BJ (cell line): Measurements from ENCODE around the gene ELOVL2. TPM values are rescaled to one million over a fixed set of nuclear protein-coding genes. Genes with fewer than 3 reads are reported as not detected.

Experiments
- CTCF ChIA-PET: fragments of 350-600 bp; formaldehyde crosslinking; extraction: SDS; loops from one replicate; lab custom pipeline; 2021; ENCODE audit warnings: antibody characterized with exemption, inconsistent platforms; lab: Yijun Ruan, JAX
- POLR2A ChIA-PET: fragments of 300-600 bp; sonication (Branson Sonifier 250); formaldehyde crosslinking; extraction: SDS; loops from one replicate; lab custom pipeline; 2021; ENCODE audit warnings: antibody characterized with exemption; lab: Charles Lee
- DNase-seq: peaks from one replicate; pipeline ENCODE4 v3.0.0-alpha.2; 2011; ENCODE audit warnings: low read depth
- H3K27me3 ChIP-seq: 2 replicates; pipeline ENCODE4 v1.6.0; 2011; ENCODE audit warnings: low read length; ENCODE audit not compliant: control insufficient read depth, insufficient read depth
- H3K36me3 ChIP-seq: 2 replicates; pipeline ENCODE4 v1.5.1; 2011; ENCODE audit warnings: low read length; ENCODE audit not compliant: control insufficient read depth, insufficient read depth
- H3K4me3 ChIP-seq: 2 replicates; pipeline ENCODE4 v1.5.1; 2011; ENCODE audit warnings: low read depth, mild to moderate bottlenecking, control low read depth, low read length
- polyA plus RNA-seq: library from polyadenylated mRNA; depleted of rRNA; stranded (reverse); fragments of >200 nt; gene quantifications from 2 replicates; pipeline ENCODE4 v1.2.3, GENCODE V29; 2011
- TF ChIP-seq, protein P1 (sequence below): IDR thresholded peaks from 2 replicates; pipeline ENCODE4 v1.5.1; 2011; ENCODE audit warnings: low read depth, mild to moderate bottlenecking, control low read depth, inconsistent platforms, low read length, moderate library complexity; ENCODE audit not compliant: insufficient read depth

ELOVL2 gene
- polyA plus RNA-seq, 1 experiment: 0.17 TPM

DNA sequence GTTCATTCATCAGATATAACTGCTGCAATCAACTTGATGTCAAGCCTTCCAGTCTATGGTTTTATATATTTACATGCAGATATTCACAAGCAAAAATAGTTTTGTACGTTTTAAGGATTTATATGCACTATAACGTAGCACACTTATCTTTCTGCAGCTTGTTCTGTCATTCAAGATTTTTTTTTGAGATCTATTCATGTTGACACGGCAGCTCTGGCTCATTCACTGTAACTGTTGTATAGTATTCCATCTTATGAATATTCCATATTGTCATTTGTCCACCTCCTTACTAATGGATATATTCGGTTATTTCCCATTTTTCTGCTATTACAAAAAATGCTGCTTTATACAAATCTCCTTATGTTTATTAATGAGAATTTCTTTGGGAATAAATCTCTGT lies 13.2 kb downstream of the ELOVL2 start:
- ChIA-PET CTCF (interaction anchor here (1.6 kb wide), 1 partner anchor 76 kb away, joined by 3 read pairs; no protein-coding TSS in a partner anchor), POLR2A (no interaction called here)
- Histone ChIP-seq H3K27me3 (no peaks in the 10 kb centered on the region), H3K36me3 (no peaks in the 10 kb centered on the region), H3K4me3 (no peak overlapping the region)
- TF ChIP-seq, protein P1, sequence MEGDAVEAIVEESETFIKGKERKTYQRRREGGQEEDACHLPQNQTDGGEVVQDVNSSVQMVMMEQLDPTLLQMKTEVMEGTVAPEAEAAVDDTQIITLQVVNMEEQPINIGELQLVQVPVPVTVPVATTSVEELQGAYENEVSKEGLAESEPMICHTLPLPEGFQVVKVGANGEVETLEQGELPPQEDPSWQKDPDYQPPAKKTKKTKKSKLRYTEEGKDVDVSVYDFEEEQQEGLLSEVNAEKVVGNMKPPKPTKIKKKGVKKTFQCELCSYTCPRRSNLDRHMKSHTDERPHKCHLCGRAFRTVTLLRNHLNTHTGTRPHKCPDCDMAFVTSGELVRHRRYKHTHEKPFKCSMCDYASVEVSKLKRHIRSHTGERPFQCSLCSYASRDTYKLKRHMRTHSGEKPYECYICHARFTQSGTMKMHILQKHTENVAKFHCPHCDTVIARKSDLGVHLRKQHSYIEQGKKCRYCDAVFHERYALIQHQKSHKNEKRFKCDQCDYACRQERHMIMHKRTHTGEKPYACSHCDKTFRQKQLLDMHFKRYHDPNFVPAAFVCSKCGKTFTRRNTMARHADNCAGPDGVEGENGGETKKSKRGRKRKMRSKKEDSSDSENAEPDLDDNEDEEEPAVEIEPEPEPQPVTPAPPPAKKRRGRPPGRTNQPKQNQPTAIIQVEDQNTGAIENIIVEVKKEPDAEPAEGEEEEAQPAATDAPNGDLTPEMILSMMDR: no peak
- DNase-seq: no peak

DNA sequence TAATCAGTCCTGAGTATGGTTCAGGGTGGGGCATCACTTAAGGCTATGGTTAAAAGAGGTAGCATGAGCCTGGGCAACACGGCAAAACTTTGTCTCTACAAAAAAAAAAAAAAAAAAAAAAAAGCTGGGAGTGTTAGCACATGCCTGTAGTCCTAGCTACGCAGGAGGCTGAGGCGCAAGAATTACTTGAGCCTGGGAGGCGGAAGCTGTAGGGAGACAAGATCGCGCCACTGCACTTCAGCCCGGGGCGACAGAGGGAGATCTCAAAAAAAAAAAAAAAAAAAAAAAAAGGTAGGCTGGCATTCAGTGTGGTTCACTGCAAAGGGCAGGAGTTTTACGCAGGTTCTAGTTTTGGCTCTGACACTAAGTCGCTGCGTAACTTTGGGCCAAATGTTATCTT lies 15.1 kb downstream of the ELOVL2 start:
- TF ChIP-seq, protein P1: no peak
- no peaks in the 10 kb centered on the region for H3K27me3 ChIP-seq
- H3K36me3 ChIP-seq: no peaks in the 10 kb centered on the region
- no peak for DNase-seq
- CTCF ChIA-PET: interaction anchor here (1.0 kb wide), 1 partner anchor 48 kb away, joined by 3 read pairs; no protein-coding TSS in a partner anchor
- POLR2A ChIA-PET: no interaction called here
- H3K4me3 ChIP-seq: no peak overlapping the region

DNA sequence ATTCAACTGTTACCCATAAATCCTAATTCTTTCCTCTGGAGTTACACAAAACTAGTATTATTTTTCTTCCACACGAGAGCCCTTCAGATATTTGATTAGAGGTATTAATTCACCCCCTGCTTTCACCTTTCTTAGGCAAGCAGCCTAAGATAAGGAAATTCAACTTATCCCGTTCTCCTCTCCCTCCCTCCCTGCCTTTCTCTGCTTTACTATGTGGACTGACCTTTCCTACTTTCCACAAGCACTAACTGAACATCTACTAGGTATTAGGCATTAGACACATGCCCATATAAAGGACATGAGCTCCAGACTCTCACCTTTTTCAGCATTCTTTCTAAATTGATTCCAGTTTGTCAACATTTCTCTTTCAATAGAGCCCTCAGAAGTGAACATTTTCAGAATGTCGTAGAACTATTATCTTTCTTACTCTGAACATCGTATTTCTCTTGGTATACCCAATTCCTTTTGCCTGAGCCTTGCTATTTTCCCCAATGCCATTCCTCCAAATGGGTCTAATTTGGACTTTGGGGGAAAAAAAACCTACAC lies 16.5 kb downstream of the ELOVL2 start:
- CTCF ChIA-PET: interaction anchor here (2.7 kb wide), 1 partner anchor 12 kb away, joined by 6 read pairs; no protein-coding TSS in a partner anchor
- POLR2A ChIA-PET: no interaction called here
- TF ChIP-seq, protein P1: no peak
- no peak overlapping the region for H3K4me3 ChIP-seq
- no peaks in the 10 kb centered on the region for H3K36me3 ChIP-seq
- DNase-seq: no peak
- no peaks in the 10 kb centered on the region for H3K27me3 ChIP-seq

DNA sequence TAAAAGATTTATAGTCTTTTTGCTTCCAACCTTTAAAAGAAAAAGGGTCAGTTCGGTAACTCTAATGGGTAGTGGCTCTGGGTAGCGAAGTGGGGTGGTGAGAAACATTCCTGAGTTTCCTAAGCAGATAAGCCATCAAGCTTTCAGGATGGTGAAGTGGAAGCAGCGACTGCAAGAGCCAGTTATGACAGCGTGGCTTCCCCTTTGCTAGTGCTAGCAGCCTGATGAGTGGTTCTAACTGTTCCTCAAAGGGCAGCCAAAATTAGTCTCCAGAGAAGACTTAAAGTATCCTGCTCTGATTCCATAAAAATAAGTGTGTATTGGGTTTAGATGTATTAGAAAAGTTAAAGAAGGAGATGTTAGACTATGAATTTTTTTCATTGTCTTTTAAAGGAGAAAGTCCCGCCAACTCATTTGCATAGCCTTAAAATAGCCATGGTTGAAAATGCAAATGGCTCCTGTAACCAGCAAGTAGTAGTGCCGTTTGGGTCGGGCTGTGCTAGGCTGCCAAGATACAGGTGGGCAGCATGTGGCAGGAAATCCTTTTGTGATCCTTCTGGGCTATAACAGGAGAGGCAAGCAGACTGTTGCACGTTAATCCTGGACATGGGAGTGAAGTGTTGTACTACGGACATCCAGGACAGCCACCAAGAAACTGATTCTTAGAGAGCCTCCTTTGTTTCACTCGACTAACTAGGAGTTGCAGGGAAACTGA lies 18.0 kb downstream of the ELOVL2 start:
- ChIA-PET POLR2A (interaction anchor here (0.7 kb wide), 1 partner anchor 22 kb away, joined by 3 read pairs; no protein-coding TSS in a partner anchor), CTCF (interaction anchor here (0.8 to 2.7 kb wide), 2 partner anchors 13 to 72 kb away, joined by 3 to 6 read pairs; no protein-coding TSS in a partner anchor)
- DNase-seq: no peak
- Histone ChIP-seq H3K27me3 (no peaks in the 10 kb centered on the region), H3K4me3 (no peak overlapping the region), H3K36me3 (no peaks in the 10 kb centered on the region)
- TF ChIP-seq, protein P1: no peak

DNA sequence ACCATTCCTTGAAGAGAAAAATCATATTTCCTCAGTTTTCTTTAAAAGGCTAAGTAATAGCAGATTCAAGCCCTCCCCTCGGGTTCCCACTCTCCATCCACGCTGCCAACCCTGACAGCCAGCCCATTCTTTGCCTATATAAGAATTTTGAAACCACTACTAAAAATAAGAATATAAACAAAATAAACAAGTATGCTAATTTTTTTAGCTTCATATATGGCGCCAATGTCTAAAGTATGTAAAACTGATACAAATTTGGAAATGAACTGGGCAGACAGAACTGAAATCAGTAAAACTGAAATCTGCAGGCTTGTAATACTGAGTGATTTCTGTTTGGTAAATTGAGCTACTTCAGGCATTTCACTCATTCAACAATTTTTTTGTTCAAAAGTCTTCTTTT lies 19.0 kb downstream of the ELOVL2 start:
- ChIA-PET CTCF (no interaction called here), POLR2A (no interaction called here)
- DNase-seq: no peak
- Histone ChIP-seq H3K36me3 (no peaks in the 10 kb centered on the region), H3K27me3 (no peaks in the 10 kb centered on the region), H3K4me3 (no peak overlapping the region)
- TF ChIP-seq, protein P1: no peak
